Bone marrow (tissue), 2 donors: ENCODE results near the gene ZNF557.

Experiments used
- DNase-seq, 2 donors: peaks; one replicate each; lab custom pipeline; 2025; lab: John Stamatoyannopoulos, UW

The ZNF557 gene

GRCh38 chr19:7074705-7075282 lies 5.3 kb downstream of the ZNF557 start:
- DNase-seq = no peak

GRCh38 chr19:7076151-7076550 lies 6.6 kb downstream of the ZNF557 start:
- DNase-seq = no peak

GRCh38 chr19:7078008-7078407 lies 8.5 kb downstream of the ZNF557 start:
- no peak for DNase-seq

DNA sequence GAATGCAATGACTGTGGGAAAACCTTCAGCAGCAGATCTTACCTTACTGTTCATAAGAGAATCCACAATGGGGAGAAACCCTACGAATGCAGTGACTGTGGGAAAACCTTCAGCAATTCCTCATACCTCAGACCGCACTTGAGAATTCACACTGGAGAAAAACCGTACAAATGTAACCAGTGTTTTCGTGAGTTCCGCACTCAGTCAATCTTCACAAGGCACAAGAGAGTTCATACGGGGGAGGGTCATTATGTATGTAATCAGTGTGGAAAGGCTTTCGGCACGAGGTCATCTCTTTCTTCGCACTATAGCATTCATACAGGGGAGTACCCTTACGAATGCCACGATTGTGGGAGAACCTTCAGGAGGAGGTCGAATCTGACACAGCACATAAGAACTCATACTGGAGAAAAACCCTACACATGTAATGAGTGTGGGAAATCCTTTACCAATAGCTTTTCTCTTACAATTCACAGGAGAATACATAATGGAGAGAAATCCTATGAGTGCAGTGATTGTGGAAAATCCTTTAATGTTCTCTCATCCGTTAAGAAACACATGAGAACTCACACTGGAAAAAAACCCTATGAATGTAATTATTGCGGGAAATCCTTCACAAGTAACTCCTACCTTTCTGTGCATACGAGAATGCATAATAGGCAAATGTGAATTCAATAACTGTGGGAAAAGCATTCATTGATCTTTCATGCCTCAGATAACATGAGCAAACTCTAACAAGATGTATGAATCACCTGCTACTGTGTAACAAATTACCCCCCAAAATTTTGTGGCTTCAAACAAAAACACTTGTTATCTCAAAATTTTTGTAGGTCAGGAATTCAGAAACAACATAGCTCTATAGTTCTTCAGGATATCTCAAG lies 13.8 kb downstream of the ZNF557 start:
- no peak for DNase-seq

DNA sequence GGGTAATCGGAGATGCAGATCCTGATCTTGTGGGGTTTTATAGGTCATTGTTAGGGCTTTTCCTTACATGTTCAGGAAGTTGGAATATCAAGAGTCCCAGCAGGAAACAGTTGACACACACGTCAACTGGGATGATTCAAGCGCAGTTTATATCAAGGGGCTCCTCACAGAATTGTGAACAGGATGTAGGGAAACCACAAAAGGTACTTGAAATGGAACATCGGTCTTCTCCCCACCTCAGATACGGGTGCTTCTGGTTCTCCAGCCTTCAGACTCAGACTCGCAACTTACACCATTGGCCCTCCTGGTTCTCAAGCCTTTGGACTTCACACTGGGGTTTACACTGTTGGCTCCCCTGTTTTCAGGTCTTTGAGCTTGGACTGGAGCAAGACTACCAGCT lies 19.5 kb downstream of the ZNF557 start:
- no peak for DNase-seq

- DNase-seq = no peak
Observed at GRCh38 chr19:7098096-7098495, 28.6 kb downstream of the ZNF557 start.

DNA sequence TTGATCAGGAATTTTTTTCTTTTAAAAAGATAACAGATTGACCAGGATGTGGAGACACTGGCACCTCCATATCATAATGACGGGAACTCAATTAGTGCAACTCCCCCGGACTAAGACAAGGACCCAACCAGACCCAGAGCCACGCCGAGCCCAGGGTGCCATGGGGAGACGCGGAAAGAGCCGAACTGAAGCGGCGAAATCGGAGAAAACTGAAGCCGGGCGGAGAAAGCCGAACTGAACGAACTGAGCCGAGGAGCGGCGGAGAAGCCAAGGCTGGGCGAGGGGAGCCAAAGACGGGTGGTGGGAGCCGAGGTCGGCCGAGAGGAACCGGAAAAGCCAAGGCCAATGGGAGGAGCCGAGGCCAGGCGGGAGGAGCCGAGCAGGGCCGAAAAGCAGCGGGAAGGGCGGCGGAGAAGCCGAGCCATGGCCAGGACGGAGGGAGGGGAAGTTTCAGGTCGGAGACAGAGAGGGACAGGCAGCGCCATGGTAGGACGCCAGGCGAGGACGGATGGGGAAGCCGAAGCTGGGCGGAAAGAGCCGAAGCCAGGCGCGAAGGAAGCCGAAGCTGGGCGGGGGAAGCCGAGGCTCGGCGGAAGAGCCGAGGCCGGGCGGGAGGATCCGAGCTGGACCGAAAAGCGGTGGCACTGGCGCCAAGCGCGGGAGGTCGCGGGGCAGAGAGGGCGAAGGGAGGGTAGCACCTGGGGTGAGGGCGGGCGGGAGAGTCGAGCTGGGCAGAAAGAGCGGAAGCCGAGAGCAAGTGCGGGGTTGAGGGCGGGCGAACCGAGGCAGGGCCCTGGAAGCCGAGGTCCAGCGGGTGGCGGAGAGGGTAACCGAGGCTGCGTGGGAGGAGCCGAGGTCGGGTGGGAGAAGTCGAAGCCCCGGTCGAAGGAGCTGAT lies 29.4 kb downstream of the ZNF557 start:
- DNase-seq = peak; percentile 87 to 94

- no peak for DNase-seq
Observed at GRCh38 chr19:7099597-7099921, 30.1 kb downstream of the ZNF557 start.

GRCh38 chr19:7101498-7102253 lies 32.2 kb downstream of the ZNF557 start:
- no peak for DNase-seq

- peak in 1 of 2 donors; percentile 4 for DNase-seq
Observed at GRCh38 chr19:7104747-7105447, 35.4 kb downstream of the ZNF557 start.

GRCh38 chr19:7106711-7107657 lies 37.5 kb downstream of the ZNF557 start:
- DNase-seq = no peak

- DNase-seq = no peak
Observed at GRCh38 chr19:7109678-7110289, 40.3 kb downstream of the ZNF557 start.

GRCh38 chr19:7112675-7113074 lies 43.2 kb downstream of the ZNF557 start:
- DNase-seq = no peak

GRCh38 chr19:7113233-7113632 lies 43.7 kb downstream of the ZNF557 start:
- DNase-seq = no peak

GRCh38 chr19:7115721-7116120 lies 46.2 kb downstream of the ZNF557 start:
- DNase-seq = no peak

DNA sequence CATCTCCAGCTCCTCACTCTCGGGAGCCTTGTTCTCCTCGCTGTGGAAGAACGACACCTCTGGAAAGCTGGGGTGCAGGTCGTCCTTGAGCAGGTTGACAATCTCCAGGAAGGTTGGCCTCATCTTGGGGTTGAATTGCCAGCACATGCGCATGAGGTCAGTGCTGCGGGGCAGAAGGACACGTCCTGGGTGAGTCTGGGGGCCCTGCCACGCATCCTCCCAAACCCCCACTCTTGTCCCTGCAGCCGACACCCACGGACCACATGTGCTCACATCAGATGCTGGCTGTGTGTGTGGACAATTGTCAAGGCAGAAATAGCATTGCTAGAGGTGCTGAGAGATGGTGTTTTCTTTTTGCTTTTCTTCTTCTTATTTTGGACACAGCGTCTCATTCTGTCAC lies 47.7 kb downstream of the ZNF557 start:
- no peak for DNase-seq

GRCh38 chr19:7119582-7119981 lies 50.1 kb downstream of the ZNF557 start:
- DNase-seq = no peak

DNA sequence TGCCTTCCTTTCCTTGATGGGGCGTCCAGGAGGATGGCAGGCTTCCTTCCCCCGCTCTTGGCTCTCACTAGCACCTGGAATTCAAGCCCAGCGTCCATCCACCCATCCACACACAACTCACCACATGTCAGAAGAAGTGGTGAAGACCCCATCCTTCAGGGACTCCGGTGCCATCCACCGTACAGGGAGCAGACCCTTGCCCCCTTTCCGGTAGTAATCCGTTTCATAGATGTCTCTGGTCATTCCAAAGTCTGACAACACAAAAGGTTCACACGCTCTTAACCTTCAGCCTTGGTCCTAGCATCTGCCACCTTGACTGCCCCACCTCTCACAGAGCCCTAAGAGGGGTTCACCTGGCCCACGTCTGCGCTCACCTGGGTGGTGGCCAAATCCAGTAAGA lies 51.0 kb downstream of the ZNF557 start:
- no peak for DNase-seq

GRCh38 chr19:7122701-7123100 lies 53.2 kb downstream of the ZNF557 start:
- no peak for DNase-seq

- DNase-seq = no peak
Observed at GRCh38 chr19:7124782-7125181, 55.3 kb downstream of the ZNF557 start.
